HTERT RPE-1 (cell line): ENCODE results near the gene MYOM1.
"Not testable (repeated sequence)": the region's sequence is repeated elsewhere in the genome, so short reads cannot be mapped to it uniquely, and the experiment has no call there.

Experiments
- in situ Hi-C: fragments of 300-500 bp; cut with MboI; formaldehyde crosslinking; loops from 4 replicates; pipeline ENCODE4 v1.14.3; 2020; ENCODE audit warnings: low sequenced_read_pairs

Gene MYOM1

DNA sequence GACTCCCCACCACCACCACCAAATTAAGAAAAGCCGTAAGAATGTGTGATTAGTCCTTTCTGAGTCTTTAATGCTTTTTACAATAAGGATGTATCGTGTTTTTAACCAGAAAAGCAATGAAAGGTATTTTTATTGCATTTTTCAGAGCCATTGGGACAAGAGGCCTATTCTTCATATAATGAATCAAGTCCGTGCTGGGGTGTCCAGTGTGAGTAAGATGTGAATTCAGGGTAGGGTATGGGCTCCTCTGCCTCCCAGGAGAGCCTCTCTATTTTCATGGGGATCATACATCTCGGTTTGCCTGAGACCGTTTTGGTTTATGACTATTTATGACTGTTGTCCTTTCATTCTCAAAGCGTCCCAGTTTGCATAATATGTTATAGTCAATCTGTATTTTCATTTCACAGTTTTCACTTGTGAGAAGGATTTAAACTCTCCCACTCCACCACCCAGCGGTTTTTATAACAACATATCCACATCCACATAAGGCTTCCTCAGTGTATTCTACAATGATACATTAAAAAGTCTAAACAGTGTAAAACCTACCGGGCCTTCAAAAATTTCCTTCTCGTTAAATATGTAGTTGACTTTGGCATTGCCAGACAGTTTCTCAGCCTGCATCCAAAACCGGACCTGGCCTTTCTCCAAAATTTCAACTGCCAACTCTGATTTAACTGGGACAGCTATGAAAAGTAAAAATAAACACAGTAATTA is 126.0 kb downstream of the MYOM1 start:
- in situ Hi-C loops, result no loop called here

DNA sequence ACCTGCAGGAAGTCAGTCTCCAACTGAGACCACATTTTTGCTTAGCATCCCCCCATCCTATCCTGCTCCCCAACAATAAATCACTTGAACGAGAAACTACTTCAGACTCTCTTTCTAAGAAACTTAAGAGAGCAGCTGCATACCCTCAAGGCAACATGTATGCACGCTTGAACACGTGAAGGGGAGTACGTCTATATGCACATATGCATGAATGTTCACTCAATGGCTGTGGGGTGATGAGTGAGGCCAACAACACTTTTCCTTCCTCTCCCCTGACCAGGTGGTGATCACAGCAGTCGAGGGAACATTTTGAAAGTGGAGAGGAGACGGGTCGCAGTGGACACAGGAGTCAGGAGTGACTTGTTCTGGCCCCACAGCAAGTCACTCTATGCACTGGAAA is 127.0 kb downstream of the MYOM1 start:
- in situ Hi-C loops, result no loop called here

DNA sequence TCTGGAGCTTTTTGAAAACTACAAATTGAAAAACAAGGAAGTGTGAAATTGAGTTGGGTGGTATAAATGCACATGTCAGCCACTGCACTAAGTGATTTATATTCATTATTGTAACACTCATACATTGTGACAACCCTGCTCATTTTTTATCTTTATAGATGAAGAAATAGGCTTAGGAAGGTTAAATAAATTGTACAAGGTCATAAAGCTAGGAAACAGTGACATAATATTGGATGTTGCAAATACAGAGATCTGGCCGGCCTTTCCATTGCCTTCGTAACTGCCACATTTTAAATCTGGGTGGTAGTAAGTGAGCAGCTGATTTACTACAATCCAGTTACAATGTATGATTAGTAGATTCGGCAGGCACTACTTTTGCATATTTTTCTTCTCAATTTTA is 130.2 kb downstream of the MYOM1 start:
- in situ Hi-C loops, result no loop called here

DNA sequence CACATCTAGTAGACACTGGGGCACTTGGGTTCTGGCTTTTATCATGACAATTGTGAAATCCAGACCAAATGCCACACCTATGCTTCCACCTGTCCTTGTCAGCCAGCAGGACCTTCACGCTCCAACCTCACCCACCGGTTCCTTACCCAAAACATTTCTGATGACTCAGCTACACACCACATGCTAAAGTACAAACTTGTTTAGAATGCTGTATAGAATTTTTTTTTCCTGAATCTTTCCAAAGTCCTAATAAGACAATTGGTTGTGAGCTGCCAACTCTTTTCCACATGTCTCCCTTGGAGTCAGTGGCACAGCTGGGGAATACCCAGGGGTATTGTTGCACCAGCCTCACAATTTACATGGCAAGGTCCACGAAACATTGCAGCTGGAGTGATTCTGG is 131.3 kb downstream of the MYOM1 start:
- in situ Hi-C loops, result no loop called here

DNA sequence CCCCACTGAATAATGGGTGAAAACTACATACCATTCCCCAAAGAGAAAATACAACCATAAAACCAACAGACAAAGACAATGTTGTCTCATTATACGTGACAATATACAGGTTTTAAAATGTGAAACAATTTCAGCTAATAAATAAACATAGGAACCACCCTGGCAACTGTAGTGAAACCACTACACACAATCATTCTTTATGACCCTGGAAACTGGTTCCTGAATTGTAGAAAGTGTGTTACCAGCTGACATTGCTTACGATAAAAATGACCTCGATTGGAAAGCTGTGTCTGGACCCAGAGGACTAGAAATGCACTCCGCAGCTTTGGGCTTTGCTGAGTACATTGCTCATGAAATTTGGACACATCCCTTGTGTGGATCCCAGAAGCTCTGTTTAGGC is 132.9 kb downstream of the MYOM1 start:
- in situ Hi-C loops, result no loop called here

DNA sequence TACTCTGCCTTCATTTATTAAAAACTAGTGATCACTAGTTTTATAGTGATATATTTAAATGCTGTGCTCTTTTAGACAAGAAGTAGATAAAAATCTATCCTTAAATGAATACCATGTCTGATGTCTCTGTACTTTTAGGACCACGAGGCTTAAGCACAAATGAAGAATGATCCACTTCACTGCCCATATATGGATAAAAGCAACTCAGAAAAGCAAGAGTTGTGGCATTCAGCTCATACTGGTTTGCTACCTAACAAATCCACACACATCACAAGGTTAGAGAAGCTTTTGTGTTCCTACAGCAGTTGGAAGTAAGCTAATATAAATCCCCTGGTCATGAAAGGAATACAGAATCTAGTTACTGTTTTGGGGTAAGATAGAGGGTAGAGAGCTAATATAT is 134.2 kb downstream of the MYOM1 start:
- in situ Hi-C loops, result no loop called here

DNA sequence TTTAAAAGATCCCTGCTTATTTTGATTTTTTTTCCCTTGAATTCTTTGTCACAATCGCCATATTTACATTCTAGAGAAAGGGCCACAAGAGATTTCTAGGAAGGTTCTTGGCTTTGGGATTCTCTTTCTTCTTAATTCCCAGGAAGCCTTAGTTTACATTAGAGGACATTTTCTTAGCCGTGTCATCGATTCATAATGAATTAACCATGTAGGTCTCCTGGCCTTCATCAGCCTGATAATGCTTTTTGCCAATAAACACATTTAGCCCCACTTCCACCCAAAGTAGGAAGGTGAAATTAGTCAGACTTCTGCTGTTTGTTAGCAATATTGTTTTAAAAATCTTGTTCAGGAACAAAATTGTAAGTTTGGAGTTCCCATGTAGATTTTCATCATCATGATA is 135.6 kb downstream of the MYOM1 start:
- in situ Hi-C loops, result no loop called here

DNA sequence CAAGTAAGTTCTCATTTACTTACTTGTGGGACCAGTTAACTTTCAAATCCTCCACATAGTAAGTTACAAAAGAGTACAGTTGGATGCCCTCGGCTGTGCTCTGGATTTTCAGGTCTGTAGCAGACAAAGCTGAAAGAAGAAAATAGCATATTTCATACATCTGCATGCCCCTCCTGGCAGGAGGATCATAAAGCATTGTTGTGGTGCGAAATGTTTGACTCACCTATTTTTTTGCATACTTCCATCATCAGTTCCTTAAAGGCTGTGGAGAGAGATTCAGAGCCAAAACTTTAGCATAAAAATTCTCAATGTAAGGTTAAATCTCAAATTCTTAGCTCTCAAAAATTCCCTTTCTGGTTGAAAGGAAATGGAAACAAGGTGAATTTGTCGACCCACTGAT is 136.0 kb downstream of the MYOM1 start:
- in situ Hi-C loops, result no loop called here

DNA sequence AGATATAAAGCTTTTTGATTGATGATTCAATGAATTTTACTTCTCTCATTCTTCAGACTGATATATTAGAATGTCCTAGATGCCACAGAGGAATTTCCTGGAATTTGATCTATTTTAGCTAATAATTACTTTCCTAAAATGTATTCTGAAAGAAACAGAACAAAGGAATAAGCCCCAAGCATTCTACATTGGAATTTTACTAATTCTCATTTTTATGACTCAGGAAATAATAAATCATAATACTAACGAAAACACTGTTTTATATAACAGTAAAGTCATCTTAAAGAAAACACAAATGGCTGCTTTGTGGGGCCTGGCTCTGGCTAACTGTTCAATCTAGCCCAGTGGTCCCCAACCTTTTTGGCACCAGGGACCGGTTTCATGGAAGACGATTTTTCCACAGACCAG is 138.2 kb downstream of the MYOM1 start:
- in situ Hi-C loops, result no loop called here

DNA sequence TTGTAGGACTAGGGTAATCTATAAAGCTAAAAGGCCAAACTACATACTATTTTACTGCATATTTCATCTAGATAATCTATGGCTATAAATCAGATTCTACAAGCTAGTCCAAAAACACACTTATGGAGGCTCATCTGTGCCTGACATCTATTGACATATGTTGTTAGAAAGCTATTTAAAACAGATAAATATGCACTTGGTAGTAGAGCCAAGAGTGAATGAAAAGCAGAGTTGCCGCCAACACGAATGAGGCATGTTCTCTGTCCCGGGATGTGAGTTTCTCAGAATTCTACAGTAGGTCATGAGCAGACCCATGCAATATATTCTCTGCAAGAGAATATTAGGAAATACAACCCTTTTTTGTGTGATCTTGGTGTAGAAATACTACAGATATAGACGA is 140.1 kb downstream of the MYOM1 start:
- in situ Hi-C loops, result no loop called here

DNA sequence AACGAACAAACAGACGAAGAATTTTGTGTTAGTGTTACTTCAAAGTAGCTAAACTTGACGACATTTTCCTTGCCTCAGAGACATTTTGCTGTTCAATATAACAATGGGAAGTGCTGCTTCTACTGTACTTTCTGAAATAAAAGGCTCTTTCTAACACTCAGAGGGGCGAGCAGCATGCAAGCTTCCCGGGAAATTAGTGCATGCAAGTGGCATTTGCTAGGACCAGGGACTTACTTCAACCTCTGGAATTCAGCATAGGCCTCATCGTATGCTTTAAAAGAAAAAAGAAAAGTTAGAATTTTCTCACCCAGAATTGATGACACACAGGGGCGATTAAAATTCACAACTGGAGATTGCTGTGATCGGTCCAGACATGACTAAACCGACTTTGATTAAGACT is 144.3 kb downstream of the MYOM1 start:
- in situ Hi-C loops, result no loop called here

DNA sequence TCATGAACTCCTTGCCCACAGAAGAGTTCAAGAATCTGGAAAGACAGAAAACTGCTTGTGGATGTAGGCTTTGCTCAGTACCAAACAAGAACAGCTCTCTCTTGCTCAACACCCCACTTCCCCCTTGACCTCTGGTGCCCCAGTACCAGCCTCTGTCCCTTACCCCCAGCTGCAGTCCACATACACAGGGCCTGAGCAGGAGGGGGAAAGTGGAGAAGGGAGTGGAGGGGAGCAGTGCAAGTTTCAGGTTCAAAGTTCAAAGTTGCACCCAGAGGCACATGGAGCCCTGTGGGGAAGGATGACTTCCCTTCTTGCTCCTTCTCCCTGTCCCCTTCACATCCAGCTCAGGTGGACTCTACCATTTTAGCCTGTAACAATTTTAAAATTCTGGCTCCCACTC is 145.7 kb downstream of the MYOM1 start:
- in situ Hi-C loops, result no loop called here

DNA sequence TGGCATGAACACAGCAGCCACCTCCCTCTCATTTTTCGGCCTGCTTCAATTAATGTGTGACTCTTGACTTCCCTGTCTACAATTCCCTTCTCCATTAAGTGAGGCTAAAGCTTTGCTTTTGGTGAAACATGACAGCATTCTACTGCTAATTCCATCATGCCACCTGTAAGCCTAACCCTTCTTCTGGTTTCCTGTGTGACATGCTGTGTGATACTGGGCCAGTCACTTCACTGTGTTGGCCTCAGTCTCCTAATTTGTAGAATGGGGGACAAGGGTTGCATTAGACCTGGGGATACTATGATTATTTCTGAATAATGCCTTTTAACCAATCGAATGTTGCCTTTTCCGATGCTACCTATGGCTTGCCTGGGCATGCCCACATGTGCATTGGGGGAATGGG is 146.4 kb downstream of the MYOM1 start:
- in situ Hi-C loops, result not testable (repeated sequence)

DNA sequence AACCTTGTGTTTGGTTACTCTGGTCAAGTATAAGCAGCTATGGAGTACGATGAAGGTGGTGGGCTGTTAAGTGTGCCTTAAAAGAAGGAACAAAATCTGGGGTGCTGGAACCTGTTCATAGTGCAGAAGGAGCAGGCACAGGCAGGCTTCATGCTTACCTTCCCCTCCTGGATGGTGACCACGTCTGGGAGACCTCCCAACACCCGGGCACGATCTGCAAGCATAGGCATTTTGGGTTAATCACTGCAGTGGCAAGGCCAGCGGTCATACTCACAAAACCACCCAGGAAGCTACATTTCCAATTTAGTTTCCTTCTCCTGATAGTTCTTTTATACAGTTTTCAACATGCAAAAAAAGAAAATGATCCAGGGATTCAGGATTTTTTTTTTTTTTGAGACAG is 148.1 kb downstream of the MYOM1 start:
- in situ Hi-C loops, result no loop called here

DNA sequence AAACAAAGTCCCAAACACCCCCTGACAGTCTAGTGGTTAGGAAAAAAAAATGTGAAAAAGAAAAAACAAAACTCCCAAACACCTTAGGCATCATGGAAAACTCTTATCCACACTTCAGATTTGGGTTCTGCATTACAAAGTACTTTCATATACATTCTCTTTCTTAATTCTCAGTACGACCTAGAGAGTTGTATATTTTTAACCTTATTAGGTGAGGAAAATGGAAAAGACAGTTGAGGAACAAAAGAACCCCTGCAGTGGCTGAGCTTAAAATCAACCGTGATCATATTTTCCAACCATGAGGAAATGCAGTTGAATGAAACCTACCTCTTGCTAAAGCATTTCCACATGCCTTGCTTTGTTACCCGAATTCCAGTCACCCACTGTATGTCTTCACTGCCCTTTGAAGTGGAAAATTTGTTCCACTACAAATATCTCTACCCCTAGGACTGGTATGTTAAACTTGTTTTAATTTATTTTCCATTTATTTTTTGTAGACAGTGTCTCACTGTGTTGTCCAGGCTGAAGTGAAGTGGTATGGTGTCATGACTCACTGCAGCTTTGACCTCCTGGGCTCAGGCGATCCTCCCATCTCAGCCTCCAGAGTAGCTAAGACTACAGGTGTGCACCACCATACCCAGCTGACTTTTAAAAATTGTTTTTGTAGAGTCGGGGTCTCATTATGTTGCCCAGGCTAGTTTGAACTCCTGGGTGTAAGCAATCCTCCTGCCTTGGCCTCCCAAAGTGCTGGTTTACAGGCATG is 149.9 kb downstream of the MYOM1 start:
- in situ Hi-C loops, result no loop called here

DNA sequence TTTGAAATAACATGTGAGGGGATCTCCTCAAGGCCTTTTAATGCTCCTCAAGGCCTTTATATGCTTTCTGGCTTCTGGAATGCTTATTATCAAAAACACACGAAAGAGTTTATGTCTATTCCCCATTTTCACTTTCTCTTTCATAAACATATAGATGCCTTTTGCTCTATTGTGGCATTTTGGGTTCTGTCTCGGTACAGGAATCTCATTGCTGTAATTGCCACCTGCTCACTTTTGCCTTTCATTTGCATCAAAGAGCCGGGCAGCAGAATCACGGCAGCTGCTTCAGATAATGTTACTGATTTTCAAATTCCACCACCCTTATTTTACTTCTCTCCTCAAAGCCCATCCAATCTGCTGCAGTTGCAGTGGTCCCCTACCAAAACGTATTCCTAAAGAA is 152.0 kb downstream of the MYOM1 start:
- in situ Hi-C loops, result no loop called here

DNA sequence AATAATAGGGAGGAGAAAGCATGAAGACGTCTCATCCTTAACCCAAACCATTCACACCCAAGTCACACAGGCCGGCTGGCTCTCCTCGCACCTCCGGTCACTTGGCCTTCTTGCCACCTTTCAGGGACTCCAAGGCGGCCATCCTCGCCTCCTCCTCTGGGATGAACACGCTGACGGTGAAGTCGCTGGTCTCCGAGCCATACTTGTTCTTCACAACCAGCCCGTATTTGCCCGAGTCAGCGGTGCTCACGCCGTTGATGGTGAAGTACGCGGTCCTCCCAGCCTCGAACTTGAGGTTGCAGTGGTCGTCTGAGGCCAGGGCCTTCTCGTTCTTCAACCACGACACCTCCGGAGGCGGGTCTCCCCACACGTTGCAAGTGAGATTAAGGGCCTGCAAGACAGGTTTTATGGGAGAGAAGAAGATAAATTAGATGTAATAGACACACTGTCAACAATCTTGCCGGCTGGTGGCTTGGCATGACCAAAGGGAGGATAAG is 152.6 kb downstream of the MYOM1 start:
- in situ Hi-C loops, result no loop called here

DNA sequence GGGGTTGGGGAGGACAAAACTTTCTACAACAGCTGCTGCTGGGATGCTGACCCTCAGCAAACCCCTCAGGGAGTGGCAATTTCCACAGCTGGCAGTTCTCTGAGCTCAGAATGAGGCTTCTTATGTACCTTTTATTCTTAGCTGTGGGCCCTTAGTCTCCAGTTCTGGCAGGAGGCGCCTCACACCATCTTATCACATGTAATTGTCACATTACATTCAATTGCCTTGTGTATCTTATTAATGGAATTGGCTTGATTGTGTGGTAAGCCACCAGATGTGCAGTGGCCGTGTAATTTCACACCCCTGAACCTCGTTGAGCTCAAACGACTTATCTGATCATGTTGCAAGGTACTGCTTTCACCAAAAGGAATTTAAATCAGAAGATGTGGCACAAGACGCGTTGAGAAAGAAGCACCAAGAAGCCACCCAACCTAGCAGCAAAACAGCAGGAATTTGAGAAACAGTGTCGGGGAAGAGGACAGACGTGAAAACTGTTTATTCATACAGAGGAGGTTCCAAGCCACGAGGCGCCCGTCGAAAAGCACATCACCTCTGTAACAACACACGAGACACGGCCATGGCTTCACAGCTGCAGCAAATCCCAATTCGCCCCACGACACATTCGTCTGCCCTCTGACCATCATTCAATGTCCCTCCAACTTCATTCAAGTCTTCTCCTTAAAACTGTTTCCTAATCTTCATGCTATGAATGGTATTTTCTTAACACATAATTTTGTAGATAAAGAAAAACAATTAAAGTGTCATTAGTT is 153.2 kb downstream of the MYOM1 start:
- in situ Hi-C loops, result no loop called here

DNA sequence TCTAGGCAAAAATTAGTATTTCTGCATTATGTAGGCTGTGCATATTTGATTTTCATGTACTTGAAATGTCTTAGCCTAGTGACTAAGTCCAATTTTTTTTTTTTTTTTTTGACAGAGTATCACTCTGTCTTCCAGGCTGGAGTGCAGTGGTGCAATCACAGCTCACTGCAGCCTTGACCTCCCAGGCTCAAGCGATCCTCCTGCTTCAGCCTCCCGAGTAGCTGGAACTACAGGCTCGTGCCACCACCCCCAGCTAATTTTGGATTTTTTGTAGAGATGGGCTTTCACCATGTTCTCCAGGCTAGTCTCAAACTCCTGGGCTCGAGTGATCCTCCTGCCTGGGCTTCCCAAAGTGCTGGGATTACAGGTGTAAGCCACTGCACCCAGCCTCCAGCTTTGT is 156.0 kb downstream of the MYOM1 start:
- in situ Hi-C loops, result not testable (repeated sequence)

DNA sequence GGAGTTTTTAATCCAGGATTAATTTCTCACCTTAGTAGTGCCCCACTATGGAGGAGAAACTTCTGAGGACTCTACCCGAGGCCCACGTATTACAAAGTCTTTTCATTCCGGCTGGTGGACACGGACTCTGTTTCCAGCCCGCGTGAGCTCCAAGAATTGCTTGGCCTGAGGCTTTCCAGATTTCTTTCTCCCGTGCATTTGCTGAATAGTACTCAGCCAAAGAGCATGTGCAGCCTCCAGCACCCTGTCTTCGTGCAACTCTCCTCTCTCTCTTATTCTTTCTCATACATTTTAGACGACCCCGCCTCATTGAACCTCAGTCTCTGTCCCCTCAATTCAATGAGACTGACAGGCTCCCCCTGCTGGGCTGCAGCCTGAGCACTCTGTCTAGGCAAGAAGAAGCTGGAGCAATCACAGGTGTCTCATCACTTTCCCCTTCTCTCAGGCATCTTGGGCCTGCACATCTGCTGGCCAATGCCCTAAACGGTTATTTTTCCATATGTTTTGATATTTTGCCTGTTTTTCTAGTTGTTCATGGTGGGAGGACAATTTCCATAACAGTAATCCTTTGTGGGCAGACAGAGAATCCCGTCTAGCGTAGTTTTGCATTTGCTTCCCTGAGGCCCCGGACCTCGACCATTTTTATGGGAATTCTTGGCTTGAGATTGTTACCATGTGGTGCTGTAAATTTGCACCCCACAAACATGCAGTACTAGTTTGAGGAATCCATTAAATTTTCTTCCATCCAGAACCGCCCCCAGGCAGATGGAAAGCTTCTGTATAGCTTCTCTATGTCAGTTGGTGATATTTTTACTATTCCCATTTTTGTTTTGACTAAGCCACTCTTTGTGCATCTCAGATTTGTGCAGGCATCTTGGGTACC is 156.7 kb downstream of the MYOM1 start:
- in situ Hi-C loops, result no loop called here
